Astrocyte of the cerebellum (primary cell): ENCODE data around the gene RNF169.

Source experiments
- DNase-seq: peaks from one replicate; pipeline ENCODE4 v3.0.0-alpha.2; 2011; ENCODE audit warnings: low read depth
- H3K4me3 ChIP-seq: 2 replicates; pipeline ENCODE4 v1.5.1; 2011; ENCODE audit warnings: mild to moderate bottlenecking, low read depth, low read length, moderate library complexity
- in situ Hi-C: cut with HindIII; loops from 2 replicates; pipeline ENCODE4 v1.10.0; 2017; ENCODE audit warnings: low sequenced_read_pairs
- TF ChIP-seq, protein P1 (sequence below): IDR thresholded peaks from 2 replicates; pipeline ENCODE4 v1.5.1; 2012; ENCODE audit warnings: low read length, low read depth, moderate library complexity, mild to moderate bottlenecking; ENCODE audit errors: missing control alignments

The RNF169 gene

DNA sequence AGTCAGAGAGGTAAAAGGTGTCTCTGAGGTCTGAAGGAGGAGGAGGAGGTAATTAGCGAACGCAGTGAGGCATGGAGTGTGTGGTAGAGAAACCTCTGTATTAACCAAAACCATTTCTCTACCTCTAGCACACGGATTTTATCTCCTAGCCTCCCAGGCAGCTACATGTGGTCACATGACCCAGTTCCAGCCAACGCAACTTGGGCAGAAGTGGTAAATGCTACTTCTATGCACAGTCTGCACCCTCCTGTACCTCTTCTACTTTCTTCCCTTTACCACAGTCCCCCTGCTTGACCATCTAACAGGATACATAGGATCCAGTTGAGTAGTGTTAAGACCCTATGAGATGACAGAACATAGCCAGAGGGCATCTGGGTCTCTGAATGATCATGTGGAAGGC is 104.6 kb downstream of the RNF169 start:
- in situ Hi-C loops: no loop called here
- TF ChIP-seq, protein P1, sequence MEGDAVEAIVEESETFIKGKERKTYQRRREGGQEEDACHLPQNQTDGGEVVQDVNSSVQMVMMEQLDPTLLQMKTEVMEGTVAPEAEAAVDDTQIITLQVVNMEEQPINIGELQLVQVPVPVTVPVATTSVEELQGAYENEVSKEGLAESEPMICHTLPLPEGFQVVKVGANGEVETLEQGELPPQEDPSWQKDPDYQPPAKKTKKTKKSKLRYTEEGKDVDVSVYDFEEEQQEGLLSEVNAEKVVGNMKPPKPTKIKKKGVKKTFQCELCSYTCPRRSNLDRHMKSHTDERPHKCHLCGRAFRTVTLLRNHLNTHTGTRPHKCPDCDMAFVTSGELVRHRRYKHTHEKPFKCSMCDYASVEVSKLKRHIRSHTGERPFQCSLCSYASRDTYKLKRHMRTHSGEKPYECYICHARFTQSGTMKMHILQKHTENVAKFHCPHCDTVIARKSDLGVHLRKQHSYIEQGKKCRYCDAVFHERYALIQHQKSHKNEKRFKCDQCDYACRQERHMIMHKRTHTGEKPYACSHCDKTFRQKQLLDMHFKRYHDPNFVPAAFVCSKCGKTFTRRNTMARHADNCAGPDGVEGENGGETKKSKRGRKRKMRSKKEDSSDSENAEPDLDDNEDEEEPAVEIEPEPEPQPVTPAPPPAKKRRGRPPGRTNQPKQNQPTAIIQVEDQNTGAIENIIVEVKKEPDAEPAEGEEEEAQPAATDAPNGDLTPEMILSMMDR: no peak
- no peak overlapping the region for H3K4me3 ChIP-seq
- DNase-seq: no peak

DNA sequence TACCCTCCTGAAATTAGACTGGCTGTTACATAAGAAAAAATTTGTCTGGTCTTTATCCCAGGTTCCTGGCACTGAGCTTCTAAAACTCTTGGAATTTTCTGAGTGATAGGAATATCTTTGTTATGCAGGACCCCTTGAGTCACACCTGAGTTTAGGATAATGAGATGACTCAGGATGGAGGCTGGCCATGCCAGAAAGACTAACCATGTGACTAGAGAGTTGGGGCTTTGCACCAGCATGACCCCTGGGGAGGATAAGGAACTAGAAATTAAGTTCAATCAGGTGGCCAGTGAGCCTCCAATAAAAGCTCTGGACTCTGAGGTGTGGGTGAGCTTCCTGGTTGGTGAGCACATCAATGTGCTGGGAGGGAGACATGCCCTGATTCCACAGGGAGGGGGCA is 112.1 kb downstream of the RNF169 start:
- in situ Hi-C loops: no loop called here
- H3K4me3 ChIP-seq: no peak overlapping the region
- TF ChIP-seq, protein P1: no peak
- no peak for DNase-seq

DNA sequence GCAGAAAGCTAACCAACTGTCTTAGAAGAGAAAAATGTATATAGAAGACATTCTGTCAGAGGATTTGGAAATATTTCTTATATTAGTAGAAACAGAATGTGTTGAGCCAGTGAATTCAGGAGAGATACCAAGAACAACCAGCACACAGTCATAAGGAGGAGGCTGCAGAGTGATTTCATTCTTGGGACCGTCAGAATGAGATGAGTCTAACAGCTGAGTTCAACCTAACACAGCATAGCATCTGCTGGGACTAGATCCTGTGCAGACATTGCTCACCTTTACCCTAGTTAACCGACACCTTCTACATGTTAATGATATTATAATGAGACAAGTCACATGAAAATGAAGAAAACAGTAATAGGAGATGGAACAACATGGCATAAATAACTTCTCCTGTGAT is 114.8 kb downstream of the RNF169 start:
- TF ChIP-seq, protein P1: no peak
- no peak overlapping the region for H3K4me3 ChIP-seq
- in situ Hi-C loops: no loop called here
- DNase-seq: no peak

DNA sequence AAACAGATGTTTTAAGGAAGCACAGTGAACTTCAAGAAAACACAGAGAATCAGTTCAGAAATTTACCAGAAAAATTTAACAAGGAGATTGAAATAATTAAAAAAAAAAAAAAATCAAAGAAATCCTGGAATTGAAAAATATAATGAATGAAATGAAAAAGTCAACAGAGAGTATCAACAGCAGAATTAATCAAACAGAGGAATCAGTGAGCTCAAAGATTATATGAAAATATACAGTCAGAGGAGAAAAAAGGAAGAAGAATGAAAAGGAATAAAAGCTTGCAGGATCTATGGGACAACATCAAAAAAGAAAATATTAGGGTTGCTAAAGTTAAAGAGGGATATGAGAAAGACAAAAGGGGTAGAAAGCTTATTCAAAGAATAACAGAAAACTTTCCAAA is 117.9 kb downstream of the RNF169 start:
- no peak for DNase-seq
- TF ChIP-seq, protein P1: no peak
- H3K4me3 ChIP-seq: no peak overlapping the region
- in situ Hi-C loops: no loop called here

DNA sequence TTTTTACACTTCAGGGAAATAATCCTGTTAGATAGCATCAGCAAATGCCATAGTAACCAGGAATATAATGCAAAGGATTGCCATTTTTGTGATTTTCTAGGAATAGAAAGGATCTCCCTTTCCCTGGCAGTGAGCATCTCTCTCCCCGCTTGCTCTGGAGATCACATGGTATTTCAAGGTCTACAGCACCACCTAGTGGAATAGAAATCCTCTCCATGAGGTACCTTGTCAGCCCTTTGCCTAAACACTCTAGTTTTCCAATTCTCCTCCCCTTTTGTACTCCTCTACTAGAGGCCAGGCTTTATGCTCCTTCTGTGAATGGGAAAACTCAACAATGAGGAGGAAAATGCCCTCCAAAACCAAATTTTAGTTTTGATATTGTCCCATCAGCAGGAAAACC is 121.8 kb downstream of the RNF169 start:
- in situ Hi-C loops: loop anchor here (5.0 kb wide), 1 partner anchor 42 kb away; no protein-coding TSS in a partner anchor
- TF ChIP-seq, protein P1: peak; percentile 33
- DNase-seq: peak; percentile 18
- H3K4me3 ChIP-seq: no peak overlapping the region

DNA sequence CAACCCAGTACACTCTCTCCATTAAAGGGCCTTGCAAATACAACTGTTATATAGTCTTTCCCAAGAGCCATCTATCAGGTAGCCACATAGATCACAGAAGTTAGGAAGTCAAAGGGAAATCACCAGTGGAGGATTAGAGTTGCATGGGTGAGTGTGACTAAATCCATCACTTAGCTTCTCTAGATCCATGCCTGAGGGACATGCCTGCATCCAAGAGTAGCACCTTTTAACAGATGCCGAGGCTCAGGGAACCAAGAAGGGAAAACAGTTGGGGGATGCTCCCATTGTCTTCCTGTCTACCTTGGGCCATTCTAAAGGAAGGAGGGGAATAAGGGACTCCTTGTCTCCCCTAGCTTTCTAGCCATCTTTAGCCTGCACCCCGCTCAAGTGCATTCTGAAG is 122.4 kb downstream of the RNF169 start:
- DNase-seq: no peak
- TF ChIP-seq, protein P1: no peak
- no peak overlapping the region for H3K4me3 ChIP-seq
- in situ Hi-C loops: loop anchor here (5.0 kb wide), 1 partner anchor 41 kb away; no protein-coding TSS in a partner anchor

DNA sequence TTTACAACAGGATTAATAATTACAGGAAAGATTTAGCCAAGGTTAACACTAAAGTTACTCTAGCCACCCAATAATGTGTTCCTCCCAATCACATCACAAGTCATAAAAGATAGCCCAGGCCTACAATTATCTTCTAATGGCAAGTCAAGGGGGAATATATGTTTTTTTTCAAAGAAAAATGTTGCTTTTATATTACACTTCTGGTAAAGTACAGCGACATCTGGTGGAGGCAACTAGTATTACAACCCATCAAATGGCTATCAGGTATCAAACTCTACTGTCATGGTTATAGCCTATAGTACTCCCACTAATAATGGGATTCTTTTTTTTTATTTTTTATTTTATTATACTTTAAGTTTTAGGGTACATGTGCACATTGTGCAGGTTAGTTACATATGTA is 128.5 kb downstream of the RNF169 start:
- H3K4me3 ChIP-seq: no peak overlapping the region
- TF ChIP-seq, protein P1: peak; percentile 35
- in situ Hi-C loops: no loop called here
- DNase-seq: no peak
